HFF-Myc (cell line): Measurements from ENCODE around the gene CCDC9.
A peak's percentile ranks its signal among the peaks of the same experiment; 100 is the strongest.
"Not testable (repeated sequence)": the region's sequence is repeated elsewhere in the genome, so short reads cannot be mapped to it uniquely, and the experiment has no call there.

Source experiments
- DNase-seq: peaks from one replicate; pipeline ENCODE4 v3.0.0-alpha.2; 2011; ENCODE audit warnings: low read depth; ENCODE audit errors: extremely low read depth
- H3K4me3 ChIP-seq: replicated peaks from 2 replicates; pipeline ENCODE4 v1.5.1; 2011; ENCODE audit warnings: low read depth, mild to moderate bottlenecking, control low read depth, low read length
- TF ChIP-seq, protein P1 (sequence below): IDR thresholded peaks from 2 replicates; pipeline ENCODE4 v1.5.1; 2012; ENCODE audit warnings: mild to moderate bottlenecking, low read depth, low read length, control low read depth; ENCODE audit errors: missing control alignments

CCDC9 gene

DNA sequence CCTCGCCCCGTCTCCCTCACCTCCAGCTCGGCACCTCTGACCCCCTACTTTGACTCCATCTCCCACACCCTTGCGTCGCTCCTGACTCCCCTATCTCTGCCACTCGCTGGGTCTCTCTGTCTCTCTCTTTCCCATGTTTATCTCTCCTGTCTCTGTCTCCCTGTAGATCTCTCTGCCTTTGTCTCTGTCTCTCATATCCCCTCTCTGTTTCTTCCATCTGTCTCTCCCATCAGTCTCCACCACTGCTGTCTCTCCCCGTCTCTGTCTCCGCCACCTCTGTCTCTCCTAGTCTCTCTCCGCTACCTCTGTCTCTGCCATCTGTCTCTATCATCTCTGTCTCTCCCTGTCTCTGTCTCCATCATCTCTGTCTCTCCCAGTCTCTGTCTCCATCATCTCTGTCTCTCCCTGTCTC lies 13.0 kb upstream of the CCDC9 start:
- no peak for DNase-seq
- H3K4me3 ChIP-seq: peak overlapping the region; percentile 45
- TF ChIP-seq, protein P1, sequence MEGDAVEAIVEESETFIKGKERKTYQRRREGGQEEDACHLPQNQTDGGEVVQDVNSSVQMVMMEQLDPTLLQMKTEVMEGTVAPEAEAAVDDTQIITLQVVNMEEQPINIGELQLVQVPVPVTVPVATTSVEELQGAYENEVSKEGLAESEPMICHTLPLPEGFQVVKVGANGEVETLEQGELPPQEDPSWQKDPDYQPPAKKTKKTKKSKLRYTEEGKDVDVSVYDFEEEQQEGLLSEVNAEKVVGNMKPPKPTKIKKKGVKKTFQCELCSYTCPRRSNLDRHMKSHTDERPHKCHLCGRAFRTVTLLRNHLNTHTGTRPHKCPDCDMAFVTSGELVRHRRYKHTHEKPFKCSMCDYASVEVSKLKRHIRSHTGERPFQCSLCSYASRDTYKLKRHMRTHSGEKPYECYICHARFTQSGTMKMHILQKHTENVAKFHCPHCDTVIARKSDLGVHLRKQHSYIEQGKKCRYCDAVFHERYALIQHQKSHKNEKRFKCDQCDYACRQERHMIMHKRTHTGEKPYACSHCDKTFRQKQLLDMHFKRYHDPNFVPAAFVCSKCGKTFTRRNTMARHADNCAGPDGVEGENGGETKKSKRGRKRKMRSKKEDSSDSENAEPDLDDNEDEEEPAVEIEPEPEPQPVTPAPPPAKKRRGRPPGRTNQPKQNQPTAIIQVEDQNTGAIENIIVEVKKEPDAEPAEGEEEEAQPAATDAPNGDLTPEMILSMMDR: no peak

DNA sequence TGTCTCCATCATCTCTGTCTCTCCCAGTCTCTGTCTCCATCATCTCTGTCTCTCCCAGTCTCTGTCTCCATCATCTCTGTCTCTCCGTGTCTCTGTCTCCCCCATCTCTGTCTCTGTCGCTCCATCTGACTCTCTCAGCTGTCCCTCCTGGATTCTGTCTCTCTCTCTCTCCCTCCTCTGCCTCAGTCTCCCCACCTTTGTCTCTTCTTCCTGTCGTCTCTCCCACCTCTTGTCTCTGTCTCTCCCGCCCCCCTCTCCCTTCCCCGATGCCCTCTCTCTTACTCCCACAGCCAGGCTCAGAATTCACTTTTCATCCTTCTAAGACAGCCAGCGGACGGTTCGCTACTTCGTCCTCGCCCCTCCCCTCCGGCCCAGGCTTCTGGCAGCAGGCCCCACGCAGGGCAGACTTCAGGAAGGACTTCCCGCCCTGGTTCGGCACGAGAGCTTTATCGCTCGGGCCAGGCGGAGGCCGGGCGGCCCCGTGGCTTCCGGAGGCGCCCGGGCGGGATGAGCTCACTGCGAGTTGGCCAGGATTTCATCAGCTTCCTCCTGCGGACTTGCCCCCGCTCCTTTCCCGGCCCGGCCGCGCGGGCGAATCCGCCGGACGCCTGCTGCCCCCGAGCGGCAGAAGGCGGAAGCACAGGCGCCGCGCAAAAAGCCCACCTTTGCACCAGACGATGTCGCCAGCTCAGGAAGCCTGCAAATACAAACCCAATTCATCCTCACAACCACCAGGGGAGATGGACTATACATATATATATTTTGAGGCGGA lies 12.4 kb upstream of the CCDC9 start:
- DNase-seq: peak; percentile 83
- H3K4me3 ChIP-seq: peak overlapping the region; percentile 45
- TF ChIP-seq, protein P1: peak; percentile 87

DNA sequence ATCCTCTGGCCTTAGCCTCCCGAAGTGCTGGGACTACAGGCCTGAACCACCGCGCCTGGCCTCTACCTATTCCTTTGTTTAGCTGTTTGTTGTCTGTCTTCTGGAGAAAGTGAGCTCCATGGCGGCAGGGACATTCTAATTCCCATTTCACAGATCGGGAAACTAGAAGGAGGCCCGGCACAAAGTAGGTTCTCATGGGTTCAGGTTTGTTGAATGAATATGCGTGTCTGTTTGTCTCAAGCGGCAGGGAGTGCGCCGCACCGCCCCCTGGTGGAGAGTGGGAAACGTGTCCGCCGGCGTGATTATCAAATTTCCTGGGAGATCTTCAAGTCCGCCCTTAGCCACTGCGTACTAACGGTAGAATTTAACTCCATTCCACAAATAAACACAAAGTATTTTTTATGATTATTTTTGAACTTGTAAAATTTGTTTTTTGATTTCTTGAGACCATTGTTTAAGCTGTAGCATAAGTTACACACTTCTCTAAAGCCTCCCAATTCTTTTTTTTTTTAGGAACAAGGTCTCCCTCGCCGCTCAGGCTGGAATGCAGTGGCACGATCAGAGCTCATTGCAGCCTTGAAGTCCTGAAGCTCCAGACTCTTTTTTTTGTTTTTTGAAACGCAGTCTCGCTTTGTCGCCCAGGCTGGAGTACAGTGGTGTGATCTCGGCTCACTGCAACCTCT lies 8.9 kb upstream of the CCDC9 start:
- H3K4me3 ChIP-seq: no peak overlapping the region
- TF ChIP-seq, protein P1: peak; percentile 95
- DNase-seq: no peak

DNA sequence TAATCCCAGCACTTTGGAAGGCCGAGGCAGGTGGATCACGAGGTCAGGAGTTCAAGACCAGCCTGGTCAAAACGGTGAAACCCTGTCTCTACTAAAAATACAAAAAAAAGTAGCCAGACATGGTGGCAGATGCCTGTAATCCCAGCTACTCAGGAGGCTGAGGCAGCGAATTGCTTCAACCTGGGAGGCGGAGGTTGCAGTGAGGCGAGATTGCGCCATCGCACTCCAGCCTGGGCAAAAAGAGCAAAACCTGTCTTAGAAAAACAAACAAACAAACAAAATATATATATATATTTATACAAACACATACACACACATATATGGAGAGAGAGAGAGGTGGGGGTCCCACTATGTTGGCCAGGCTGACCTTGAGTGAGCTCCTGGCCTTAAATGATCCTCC lies 3.3 kb upstream of the CCDC9 start:
- H3K4me3 ChIP-seq, DNase-seq: not testable (repeated sequence)

DNA sequence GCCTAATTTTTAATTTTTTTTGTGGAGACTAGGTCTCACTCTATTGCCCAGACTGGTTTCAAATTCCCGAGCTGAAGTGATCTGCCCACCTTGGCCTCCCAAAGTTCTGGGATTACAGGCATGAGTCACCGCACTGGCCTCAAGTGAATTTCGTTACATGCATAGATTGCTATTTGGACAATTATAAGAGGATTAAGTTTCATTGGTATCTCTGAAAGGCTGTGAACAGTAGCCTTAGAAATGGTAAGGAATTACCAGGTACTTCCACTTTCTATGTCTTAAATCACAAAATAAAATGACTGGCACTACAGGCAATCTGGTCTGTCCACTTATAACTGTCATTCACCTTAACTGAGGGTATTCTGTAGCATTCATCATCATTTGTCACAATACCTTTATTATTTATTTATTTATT lies 2.9 kb upstream of the CCDC9 start:
- no peak for DNase-seq
- H3K4me3 ChIP-seq: no peak overlapping the region
- TF ChIP-seq, protein P1: no peak

DNA sequence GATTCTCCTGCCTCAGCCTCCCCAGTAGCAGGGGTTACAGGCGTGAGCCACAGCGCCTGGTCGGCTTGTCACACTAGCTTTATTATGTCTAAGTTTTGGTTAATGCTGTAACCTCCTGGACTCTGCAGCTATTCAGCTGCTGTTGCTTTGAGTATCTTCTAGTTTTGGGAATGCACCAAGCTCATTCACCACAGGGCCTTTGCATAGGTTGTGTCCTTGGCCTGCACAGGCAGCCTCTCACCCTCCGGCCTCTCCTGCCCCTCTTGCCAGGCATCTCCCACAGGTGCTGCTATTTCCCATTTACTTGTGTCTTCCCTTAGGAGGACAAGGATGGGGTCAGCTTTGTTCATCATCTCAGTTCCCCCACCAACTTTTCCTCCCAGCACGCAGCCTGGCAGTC lies 2.4 kb upstream of the CCDC9 start:
- TF ChIP-seq, protein P1: no peak
- no peak overlapping the region for H3K4me3 ChIP-seq
- no peak for DNase-seq

DNA sequence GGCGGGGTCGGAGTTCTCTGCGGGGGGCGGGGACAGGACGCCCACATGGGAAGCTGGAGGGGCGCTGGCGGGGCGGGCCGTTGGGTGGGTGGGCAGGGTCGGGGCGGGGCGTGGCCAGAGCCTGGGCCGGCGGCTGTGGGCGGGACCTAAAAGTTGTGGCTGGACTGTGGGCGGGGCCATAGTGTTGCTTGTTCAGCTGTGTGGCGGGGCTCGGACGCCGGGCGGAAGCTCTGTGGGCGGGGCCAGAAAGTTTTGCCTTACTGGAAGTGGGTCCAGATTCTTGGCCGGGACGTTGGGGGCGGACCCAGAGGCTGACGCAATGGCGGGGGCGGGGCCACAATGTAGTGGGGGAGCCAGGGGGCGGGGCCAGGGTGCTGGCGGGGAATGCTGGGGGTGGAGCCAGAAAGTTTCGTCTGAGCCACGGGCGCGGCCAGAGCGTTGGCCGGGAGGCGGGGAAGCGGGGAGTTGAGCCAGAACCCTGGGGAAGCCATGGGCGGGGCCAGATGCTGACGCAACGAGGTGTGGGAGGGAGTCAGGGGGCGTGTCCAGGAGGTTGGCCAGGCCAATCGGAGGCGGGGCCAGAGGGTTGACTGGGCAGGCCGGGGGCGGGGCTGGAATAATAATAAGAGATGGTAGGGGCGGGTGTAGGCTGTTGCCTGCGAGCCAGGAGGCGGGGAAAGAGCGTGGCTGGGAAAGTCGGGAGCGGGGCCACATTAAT lies 527 bp downstream of the CCDC9 start:
- H3K4me3 ChIP-seq: peak overlapping the region; percentile 61
- TF ChIP-seq, protein P1: no peak
- peak; percentile 96 for DNase-seq
